ENCODE data around the gene LAMA5.

The LAMA5 gene

GRCh38 chr20:62407221-62407992, 40.3 kb upstream of the LAMA5 start, which contains the start of gene CABLES2:
Gene CABLES2 (minus strand): TSS chr20:62407285. CDS start chr20:62407276, 9 bp downstream.
- DNase-seq (ENCODE audit: low read depth in 2 of 2), result peak; percentile 93 to 95
- TF ChIP-seq CTCF (IDR thresholded peaks at IDR 0.05; ENCODE audit: low read depth, low read length), result no peak
- H3K4me3 ChIP-seq (replicated peaks in 1 of 2; ENCODE audit: low read depth in 2 of 2, low read length in 2 of 2), result peak within 1 kb of the TSS; percentile 64 to 67

- no peak for DNase-seq (ENCODE audit: low read depth in 2 of 2)
- TF ChIP-seq CTCF (IDR thresholded peaks at IDR 0.05; ENCODE audit: low read depth, low read length), result no peak
- peak overlapping the region; percentile 64 to 67 for H3K4me3 ChIP-seq (replicated peaks in 1 of 2; ENCODE audit: low read depth in 2 of 2, low read length in 2 of 2)
Observed at GRCh38 chr20:62406635-62407176, 39.6 kb upstream of the LAMA5 start.

GRCh38 chr20:62405981-62406513, 38.9 kb upstream of the LAMA5 start:
- no peak for TF ChIP-seq CTCF (IDR thresholded peaks at IDR 0.05; ENCODE audit: low read depth, low read length)
- H3K4me3 ChIP-seq (replicated peaks in 1 of 2; ENCODE audit: low read depth in 2 of 2, low read length in 2 of 2), result peak overlapping the region; percentile 64 to 67
- DNase-seq (ENCODE audit: low read depth in 2 of 2), result no peak

GRCh38 chr20:62405108-62405980, 38.2 kb upstream of the LAMA5 start:
- TF ChIP-seq CTCF (IDR thresholded peaks at IDR 0.05; ENCODE audit: low read depth, low read length), result peak; percentile 74
- peak; percentile 71 to 75 for DNase-seq (ENCODE audit: low read depth in 2 of 2)
- peak overlapping the region in 1 of 2 donors; percentile 67 for H3K4me3 ChIP-seq (replicated peaks in 1 of 2; ENCODE audit: low read depth in 2 of 2, low read length in 2 of 2)

- no peak for TF ChIP-seq CTCF (IDR thresholded peaks at IDR 0.05; ENCODE audit: low read depth, low read length)
- no peak for DNase-seq (ENCODE audit: low read depth in 2 of 2)
- H3K4me3 ChIP-seq (replicated peaks in 1 of 2; ENCODE audit: low read depth in 2 of 2, low read length in 2 of 2), result no peak overlapping the region
Observed at GRCh38 chr20:62404761-62405107, 37.6 kb upstream of the LAMA5 start.

- TF ChIP-seq CTCF (IDR thresholded peaks at IDR 0.05; ENCODE audit: low read depth, low read length), result no peak
- no peak overlapping the region for H3K4me3 ChIP-seq (replicated peaks in 1 of 2; ENCODE audit: low read depth in 2 of 2, low read length in 2 of 2)
- no peak for DNase-seq (ENCODE audit: low read depth in 2 of 2)
Observed at GRCh38 chr20:62404112-62404665, 37.1 kb upstream of the LAMA5 start.

Data from cardiac fibroblast (primary cell).